Ascending aorta (tissue), 2 donors: ENCODE measurements around the gene RRP12. TPM values are rescaled to one million over a fixed set of nuclear protein-coding genes. Genes with fewer than 3 reads are reported as not detected.
"Not testable (repeated sequence)": the region's sequence is repeated elsewhere in the genome, so short reads cannot be mapped to it uniquely, and the experiment has no call there.

Experiments used
- DNase-seq, 2 donors: peaks; one replicate each; pipeline ENCODE4 v3.0.0-alpha.2; 2019; ENCODE audit warnings: low spot score in 2 of 2
- H3K27ac ChIP-seq, 2 donors: fragments of 200-600 bp; sonication (generic); one replicate each; pipeline ENCODE4 v1.5.1; 2016 to 2017; ENCODE audit warnings: mild to moderate bottlenecking in 1 of 2
- H3K27me3 ChIP-seq: fragments of 200-600 bp; sonication (generic); one replicate; pipeline ENCODE4 v1.5.1; 2017
- H3K36me3 ChIP-seq, 2 donors: fragments of 200-600 bp; sonication (generic); one replicate each; pipeline ENCODE4 v1.5.1; 2016
- H3K4me1 ChIP-seq, 2 donors: fragments of 200-600 bp; sonication (generic); one replicate each; pipeline ENCODE4 v1.5.1; 2016 to 2017; ENCODE audit warnings: mild to moderate bottlenecking in 1 of 2
- H3K4me3 ChIP-seq, 2 donors: fragments of 200-600 bp; sonication (generic); one replicate each; pipeline ENCODE4 v1.5.1; 2016 to 2017; ENCODE audit warnings: mild to moderate bottlenecking in 1 of 2
- H3K9me3 ChIP-seq, 2 donors: fragments of 200-600 bp; sonication (generic); one replicate each; pipeline ENCODE4 v1.5.1; 2016
- intact Hi-C: fragments of 100-400 bp; cut with DNase I; formaldehyde crosslinking; loops from one replicate; pipeline ENCODE4 v1.15.1; 2023
- total RNA-seq: library from RNA; depleted of rRNA; stranded (reverse); fragments of >200 nt; gene quantifications from one replicate; pipeline ENCODE4 v1.1.0, GENCODE V29; 2016
- TF ChIP-seq, protein P1 (sequence below), 3 experiments: fragments of 200-600 bp in 2 of 3; fragments of 450-650 bp in 1 of 3; sonication (generic) in 2 of 3; IDR thresholded peaks; one replicate each; pipeline ENCODE4 v1.5.1; 2016 to 2019; ENCODE audit warnings: antibody characterized with exemption in 3 of 3, mild to moderate bottlenecking in 1 of 3, moderate library complexity in 1 of 3

RRP12 gene
- total RNA-seq, 1 donor from 2014 or later = 5.9 TPM

DNA sequence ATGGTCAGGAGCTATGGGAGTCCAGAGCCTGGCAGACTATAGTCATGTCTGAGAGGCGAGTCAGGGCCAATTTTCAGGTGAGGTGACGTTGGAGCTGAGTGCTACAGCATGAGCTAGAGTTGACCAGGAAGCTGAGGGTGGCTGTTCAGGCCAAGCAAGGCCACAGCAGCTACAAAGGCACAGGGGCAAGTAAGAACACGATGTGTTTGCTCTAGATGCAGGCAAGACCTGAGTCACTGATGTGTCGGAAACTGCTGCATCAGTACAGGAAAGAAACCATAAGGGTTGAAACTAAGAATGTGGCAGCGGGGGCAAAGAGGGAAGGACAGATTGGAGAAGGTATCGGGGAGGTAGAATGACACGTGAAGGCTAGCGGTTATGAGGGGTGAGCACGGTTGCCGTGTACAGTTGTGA lies 11.8 kb upstream of the RRP12 start:
- H3K27ac ChIP-seq = no peak overlapping the region
- intact Hi-C loops = no loop called here
- no peak overlapping the region for H3K4me3 ChIP-seq
- no peaks in the 10 kb centered on the region for H3K36me3 ChIP-seq
- DNase-seq = no peak
- no peaks in the 10 kb centered on the region for H3K27me3 ChIP-seq
- H3K4me1 ChIP-seq = no peaks in the 10 kb centered on the region
- H3K9me3 ChIP-seq = no peaks in the 10 kb centered on the region
- TF ChIP-seq, protein P1, sequence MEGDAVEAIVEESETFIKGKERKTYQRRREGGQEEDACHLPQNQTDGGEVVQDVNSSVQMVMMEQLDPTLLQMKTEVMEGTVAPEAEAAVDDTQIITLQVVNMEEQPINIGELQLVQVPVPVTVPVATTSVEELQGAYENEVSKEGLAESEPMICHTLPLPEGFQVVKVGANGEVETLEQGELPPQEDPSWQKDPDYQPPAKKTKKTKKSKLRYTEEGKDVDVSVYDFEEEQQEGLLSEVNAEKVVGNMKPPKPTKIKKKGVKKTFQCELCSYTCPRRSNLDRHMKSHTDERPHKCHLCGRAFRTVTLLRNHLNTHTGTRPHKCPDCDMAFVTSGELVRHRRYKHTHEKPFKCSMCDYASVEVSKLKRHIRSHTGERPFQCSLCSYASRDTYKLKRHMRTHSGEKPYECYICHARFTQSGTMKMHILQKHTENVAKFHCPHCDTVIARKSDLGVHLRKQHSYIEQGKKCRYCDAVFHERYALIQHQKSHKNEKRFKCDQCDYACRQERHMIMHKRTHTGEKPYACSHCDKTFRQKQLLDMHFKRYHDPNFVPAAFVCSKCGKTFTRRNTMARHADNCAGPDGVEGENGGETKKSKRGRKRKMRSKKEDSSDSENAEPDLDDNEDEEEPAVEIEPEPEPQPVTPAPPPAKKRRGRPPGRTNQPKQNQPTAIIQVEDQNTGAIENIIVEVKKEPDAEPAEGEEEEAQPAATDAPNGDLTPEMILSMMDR (IDR thresholded peaks at IDR 0.05) = no peak

DNA sequence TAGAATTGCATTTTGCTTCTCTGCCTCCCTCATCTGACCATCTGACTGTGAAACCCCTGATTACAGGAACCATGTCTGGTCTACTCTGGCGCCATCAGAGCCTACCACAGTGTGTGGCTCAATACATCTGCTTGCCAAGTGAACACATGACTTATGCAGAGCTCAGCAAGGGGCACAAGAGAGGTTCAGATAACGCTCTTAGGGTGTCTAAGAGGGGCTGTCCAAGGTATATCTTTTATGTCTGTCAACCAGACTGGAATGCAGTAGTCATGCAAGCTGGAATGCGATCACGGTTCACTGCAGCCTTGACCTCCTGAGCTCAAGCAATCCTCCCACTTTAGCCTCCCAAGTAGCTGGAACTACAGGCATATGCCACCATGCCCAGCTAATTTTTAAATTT lies 10.3 kb upstream of the RRP12 start:
- TF ChIP-seq, protein P1 (IDR thresholded peaks at IDR 0.05) = no peak
- H3K27ac ChIP-seq = no peak overlapping the region
- H3K36me3 ChIP-seq = no peaks in the 10 kb centered on the region
- no peak for DNase-seq
- H3K27me3 ChIP-seq = no peaks in the 10 kb centered on the region
- no peaks in the 10 kb centered on the region for H3K9me3 ChIP-seq
- no peak overlapping the region for H3K4me3 ChIP-seq
- H3K4me1 ChIP-seq = peaks cover 0 to 3% of the 10 kb centered on the region in 2 donors
- intact Hi-C loops = no loop called here

DNA sequence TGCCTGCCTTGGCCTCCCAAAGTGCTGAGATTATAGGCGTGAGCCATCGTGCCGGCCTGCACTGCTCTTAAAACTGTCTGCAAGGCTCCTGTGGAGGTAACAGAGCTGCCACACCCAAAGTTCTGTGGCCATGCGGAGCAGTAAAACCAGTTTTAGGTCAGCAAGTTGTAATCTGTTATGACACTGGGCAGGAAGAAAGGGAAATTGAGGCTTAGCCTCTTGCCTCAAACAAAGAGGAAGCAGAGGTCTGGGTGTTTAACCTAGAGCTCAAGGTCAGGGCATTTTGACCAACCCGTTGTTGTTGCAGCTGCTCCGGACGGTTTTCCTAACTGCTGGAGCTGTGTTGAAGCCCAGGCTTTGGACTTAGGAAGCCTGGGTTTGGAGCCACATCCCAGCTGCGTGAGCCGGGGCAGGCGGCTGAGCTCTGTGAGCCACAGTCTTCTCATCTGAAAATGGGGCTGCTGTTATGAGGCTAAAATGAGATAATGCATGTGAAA lies 7.4 kb upstream of the RRP12 start:
- intact Hi-C loops = no loop called here
- H3K27ac ChIP-seq = no peak overlapping the region
- TF ChIP-seq, protein P1 (IDR thresholded peaks at IDR 0.05) = no peak

DNA sequence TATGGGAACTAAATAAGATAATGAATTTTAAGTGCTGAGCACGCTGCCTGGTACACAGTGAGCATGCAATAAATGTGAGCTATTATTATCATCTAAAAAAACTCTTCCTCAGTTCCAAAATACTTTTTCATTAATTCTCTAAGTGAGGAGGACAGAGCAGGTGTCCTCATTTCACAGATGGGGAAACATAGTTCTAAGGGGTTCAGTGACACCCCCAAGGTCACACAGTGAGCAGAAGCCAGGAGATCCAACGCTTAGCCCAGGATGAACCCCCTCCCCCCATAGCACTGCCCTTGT lies 6.8 kb upstream of the RRP12 start:
- intact Hi-C loops = loop anchor here (2.0 kb wide), 1 partner anchor 145 kb away; no protein-coding TSS in a partner anchor
- Histone ChIP-seq H3K9me3 (no peaks in the 10 kb centered on the region), H3K27ac (no peak overlapping the region), H3K4me1 (peaks cover 0 to 3% of the 10 kb centered on the region in 2 donors), H3K4me3 (no peak overlapping the region), H3K27me3 (no peaks in the 10 kb centered on the region), H3K36me3 (no peaks in the 10 kb centered on the region)
- no peak for DNase-seq
- TF ChIP-seq, protein P1 (IDR thresholded peaks at IDR 0.05) = no peak

More for the DNA sequence above, 7.4 kb upstream of the RRP12 start:
- Histone ChIP-seq H3K4me3 (no peak overlapping the region), H3K9me3 (no peaks in the 10 kb centered on the region), H3K4me1 (peaks cover 0 to 3% of the 10 kb centered on the region in 2 donors), H3K36me3 (no peaks in the 10 kb centered on the region), H3K27me3 (no peaks in the 10 kb centered on the region)
- no peak for DNase-seq

DNA sequence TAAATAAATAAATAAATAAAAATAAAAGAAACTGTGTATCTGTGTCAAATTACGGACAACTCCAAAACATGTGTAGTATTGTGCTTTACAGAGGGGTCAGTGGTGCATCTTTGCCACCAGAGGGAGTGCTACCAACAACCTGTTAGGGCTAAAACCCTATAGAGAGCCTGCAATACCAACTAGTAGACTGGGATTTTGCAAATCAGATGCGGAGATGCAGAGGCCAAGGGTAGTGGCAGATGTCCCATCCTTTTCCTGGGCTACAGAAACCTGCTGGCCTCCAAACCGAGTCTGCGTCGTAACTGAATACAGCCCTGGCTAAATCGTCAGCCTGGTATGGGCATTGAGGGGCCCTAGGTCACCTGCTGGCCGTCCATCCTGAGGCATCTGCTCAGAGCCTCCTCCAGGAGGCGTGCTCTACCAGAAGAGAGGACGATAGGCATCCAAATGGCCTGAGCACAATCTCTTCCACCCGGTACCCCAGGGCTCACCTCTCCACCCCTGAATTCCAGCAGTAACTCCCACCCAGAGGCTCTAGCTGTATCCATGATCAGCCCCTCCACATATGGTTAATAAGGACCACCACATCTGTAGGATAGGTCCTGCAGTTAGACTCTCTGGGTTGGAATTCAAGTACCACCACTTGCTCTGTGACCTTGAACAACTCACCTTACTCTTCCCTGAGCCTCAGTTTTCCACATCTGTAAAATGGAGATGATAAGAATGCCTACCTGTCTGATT lies 6.2 kb upstream of the RRP12 start:
- intact Hi-C loops = loop anchor here (2.0 kb wide), 1 partner anchor 145 kb away; no protein-coding TSS in a partner anchor
- Histone ChIP-seq H3K27me3 (no peaks in the 10 kb centered on the region), H3K27ac (no peak overlapping the region), H3K4me3 (peak overlapping the region in 1 of 2 donors; percentile 23), H3K4me1 (peaks cover 0 to 3% of the 10 kb centered on the region in 2 donors), H3K9me3 (no peaks in the 10 kb centered on the region), H3K36me3 (no peaks in the 10 kb centered on the region)
- DNase-seq = peak in 1 of 2 donors; percentile 71
- TF ChIP-seq, protein P1 (IDR thresholded peaks at IDR 0.05) = peak; percentile 60 to 77 (median 76)

DNA sequence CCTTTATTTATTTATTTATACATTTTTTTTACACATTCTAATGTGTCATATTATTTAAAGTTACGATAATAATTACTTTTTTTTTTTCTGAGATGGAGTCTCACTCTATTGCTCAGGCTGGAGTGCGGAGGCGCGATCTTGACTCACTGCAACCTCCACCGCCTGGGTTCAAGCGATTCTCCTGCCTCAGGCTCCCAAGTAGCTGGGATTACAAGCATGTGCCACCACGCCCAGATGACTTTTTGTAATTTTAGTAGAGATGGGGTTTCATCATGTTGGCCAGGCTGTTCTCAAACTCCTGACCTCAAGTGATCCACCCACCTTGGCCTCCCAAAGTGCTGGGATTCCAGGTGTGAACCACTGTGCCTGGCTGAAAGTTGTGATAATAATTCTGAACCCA lies 5.3 kb upstream of the RRP12 start:
- not testable (repeated sequence) for H3K9me3 ChIP-seq, H3K4me1 ChIP-seq, H3K27ac ChIP-seq, H3K27me3 ChIP-seq, DNase-seq, H3K4me3 ChIP-seq, H3K36me3 ChIP-seq
- intact Hi-C loops = loop anchor here (2.0 kb wide), 1 partner anchor 146 kb away; no protein-coding TSS in a partner anchor
